ENCODE results near the gene CFAP20DC.

GRCh38 chr3:58874248-58874741, 175.5 kb downstream of the CFAP20DC start:
- no peak for TF ChIP-seq CTCF (IDR thresholded peaks at IDR 0.05; ENCODE audit: low read depth, low read length)
- no peak for TF ChIP-seq POLR2A (IDR thresholded peaks at IDR 0.05; ENCODE audit: extremely low read depth, insufficient read length)
- no peak for TF ChIP-seq MAX (IDR thresholded peaks at IDR 0.05; ENCODE audit: low read depth, low read length)
- no peak for TF ChIP-seq MYC (IDR thresholded peaks at IDR 0.05; ENCODE audit: low read depth, low read length)
